RPMI8226 (cell line): Measurements from ENCODE around the gene ZFX.

Experiments
- DNase-seq: peaks from one replicate; pipeline ENCODE4 v3.0.0-alpha.2; 2015

Gene ZFX

DNA sequence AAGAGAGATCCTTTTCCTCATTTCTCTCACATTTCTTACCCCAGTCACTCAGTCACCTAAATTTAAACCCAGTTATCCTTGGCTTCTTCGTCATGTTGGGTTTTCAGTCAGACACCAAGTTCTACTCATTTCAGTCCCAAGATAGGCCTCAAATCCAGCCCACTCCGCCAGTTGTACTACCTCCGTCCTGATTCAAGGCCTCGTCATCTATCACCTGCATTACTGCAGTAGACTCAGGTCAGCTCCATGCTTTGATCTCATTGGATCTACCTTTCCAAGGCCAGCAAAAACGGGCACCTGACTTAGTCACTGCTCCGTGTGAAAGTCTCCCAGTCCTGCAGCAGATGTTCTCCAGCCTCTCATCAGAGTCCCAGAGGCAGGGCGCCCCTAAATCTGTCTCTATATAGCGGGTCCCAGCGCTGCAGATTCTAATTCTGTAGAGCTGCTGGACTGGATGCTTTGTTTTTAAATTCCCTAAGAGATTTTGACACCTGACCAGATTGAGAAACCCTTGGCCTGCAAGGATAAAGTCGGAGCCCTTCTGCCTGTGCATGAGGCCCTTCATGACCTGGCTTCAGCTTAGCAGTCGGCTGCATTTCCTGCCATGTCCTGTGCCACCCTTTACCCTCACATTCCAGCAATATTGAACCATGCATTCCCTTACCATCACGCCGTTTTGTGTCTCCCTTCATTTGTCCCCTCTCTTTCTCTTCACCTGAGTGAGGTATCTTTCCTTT is 53.7 kb downstream of the ZFX start:
- DNase-seq, result no peak

GRCh38 chrX:24204331-24204730 is 54.8 kb downstream of the ZFX start:
- DNase-seq, result no peak

- DNase-seq, result no peak
Measured at GRCh38 chrX:24204958-24205357, 55.4 kb downstream of the ZFX start.

GRCh38 chrX:24207826-24208225 is 58.3 kb downstream of the ZFX start:
- no peak for DNase-seq

DNA sequence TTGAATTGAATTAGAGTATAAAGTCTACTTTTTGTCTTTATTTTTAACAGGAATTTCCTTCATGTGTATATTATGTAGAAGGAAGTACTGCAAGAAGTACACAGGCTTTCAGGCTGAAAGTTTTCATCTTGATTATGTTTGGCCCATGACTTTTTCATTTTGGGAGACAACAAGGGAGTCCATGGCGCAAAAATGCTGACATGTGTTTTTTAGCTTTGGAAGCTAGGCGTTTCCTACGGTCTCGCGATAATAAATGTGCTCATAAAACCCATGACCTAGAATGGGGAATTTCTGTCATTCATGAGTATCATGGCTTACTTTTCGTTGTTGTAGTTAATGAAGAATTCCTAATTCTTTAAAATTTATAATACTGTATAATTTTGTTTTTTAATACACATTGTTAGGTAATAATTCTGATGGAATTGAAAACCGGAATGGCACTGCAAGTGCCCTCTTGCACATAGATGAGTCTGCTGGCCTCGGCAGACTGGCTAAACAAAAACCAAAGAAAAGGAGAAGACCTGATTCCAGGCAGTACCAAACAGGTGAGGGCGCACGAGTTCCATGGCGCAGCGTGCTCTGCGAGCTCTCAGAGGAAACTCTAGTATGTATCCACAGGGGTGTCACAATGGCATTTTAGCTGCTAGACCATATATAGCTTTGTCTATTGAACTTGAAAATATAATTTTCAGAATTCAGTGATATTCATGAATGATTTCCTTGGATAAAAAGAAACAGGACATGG is 59.1 kb downstream of the ZFX start:
- no peak for DNase-seq

GRCh38 chrX:24210190-24210589 is 60.7 kb downstream of the ZFX start:
- DNase-seq, result no peak

DNA sequence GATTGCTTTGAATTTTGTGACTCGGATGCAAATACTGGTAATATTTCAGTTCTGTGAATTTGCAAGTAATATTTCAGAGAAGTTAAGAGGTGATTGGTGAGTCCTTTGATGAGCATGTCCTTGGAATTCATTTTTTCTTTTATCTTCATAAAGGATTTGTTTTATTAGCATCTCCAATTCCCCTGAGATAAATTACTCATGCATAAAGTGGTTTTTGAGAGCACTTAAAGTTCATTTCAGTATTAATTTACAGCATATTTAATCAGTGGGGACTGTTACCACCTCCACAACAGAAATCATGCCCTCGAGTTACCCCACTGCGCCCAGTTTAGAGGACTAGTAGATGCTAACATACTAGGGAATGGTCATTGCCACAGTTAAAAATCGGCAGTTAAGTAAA is 65.0 kb downstream of the ZFX start:
- no peak for DNase-seq

- no peak for DNase-seq
Measured at GRCh38 chrX:24215272-24215671, 65.7 kb downstream of the ZFX start.

- no peak for DNase-seq
Measured at GRCh38 chrX:24216037-24216436, 66.5 kb downstream of the ZFX start.

DNA sequence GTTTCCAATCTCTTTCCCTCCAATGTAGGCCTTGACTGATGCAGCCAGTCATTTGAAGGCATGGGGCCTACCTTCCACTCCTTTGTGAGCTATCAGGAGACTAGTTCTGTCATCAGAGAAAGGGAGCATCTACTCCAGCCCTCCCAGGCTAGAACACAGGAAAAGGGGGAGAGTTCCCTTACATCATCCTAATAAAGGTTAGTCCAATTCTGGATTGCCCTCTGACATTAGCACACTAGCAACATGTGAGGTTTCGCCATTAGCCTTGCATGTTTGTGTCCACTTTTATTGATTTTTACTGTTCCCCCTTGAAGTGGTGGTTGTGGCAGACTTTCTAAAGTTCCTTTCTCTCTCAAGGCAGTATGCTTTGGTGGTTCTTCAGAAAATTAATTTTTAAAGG is 67.3 kb downstream of the ZFX start:
- DNase-seq, result no peak

- no peak for DNase-seq
Measured at GRCh38 chrX:24219320-24219719, 69.8 kb downstream of the ZFX start.

DNA sequence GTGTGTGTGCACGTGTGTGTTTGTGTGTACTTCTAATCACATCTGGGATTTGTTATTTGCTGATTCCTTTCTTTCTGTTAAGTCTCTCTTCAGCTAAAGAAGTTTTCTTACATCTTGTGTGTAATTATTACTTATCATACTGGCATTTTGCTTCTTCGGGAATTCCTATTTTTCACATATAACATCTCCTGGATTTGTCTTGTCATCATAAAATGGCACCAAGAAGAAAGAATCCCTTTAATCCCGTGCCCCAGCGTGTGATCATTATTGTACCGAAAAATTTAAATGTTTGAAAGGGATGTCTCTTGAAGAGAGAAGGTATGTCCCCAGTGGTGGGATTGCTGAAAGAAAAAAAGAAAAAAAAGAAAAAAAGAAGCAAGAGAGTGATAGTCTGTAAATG is 72.3 kb downstream of the ZFX start:
- DNase-seq, result no peak

GRCh38 chrX:24225265-24225664 is 75.7 kb downstream of the ZFX start:
- DNase-seq, result no peak

DNA sequence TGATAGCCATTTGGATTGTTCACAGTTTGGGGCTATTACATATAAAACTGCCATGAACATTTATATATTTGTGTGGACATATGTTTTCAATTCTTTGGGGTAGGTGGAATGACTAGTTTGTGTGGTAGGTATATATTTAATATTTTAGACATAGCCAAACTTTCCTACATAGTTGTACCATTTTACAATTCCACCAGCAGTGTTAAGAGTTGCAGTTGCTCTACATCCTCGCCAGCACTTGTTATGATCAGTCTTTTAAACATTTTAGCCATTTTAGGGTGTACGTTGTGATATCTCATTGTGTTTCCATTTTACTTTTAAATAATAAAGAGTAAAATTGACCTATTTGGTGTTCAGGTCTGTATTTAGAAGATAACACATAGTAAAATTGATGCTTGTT is 76.6 kb downstream of the ZFX start:
- DNase-seq, result no peak

DNA sequence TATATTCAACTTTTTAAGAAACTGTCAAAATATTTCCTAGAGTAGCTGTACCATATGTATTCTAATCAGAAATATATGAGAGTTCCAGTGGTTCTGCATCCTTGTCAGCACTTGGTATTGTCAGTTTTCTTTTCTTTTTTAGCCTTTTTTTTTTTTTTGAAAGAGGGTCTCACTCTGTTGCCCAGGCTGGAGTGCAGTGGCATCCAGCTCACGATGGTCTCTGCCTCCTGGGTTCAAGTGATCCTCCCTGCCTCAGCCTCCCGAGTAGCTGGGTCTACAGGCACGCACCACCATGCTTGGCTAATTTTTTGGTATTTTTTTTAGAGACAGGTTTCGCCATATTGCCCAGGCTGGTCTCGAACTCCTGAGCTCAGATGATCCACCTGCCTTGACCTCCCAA is 79.1 kb downstream of the ZFX start:
- DNase-seq, result no peak

GRCh38 chrX:24229400-24229879 is 79.9 kb downstream of the ZFX start:
- DNase-seq, result no peak

GRCh38 chrX:24229976-24230375 is 80.4 kb downstream of the ZFX start:
- DNase-seq, result no peak

- peak; percentile 3 for DNase-seq
Measured at GRCh38 chrX:24231131-24231540, 81.6 kb downstream of the ZFX start.

DNA sequence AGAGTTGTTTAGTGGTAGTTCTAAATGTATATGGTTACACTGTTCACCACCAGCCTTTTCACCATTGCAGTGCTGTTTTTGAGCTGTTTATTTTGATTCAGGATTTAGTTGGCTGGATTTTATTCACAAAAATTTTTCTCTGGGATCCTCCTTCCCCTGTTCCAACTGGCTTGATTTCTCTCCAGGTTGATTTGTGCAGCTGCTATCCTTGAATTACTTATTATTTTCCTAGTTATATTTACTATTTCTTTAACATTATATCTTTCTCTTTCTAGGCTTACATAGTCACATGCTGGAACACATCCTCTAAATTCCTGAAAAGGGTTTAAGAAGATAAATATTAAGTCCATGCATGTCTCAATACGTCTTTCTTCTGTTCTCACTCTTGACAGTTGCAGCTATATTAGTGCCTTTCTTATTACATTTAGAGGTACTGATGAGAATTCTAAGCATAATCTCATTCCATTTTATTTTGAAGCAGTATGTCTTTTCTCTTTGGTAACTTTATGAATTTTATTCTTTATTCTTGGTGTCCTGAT is 82.2 kb downstream of the ZFX start:
- DNase-seq, result no peak

GRCh38 chrX:24232796-24233195 is 83.3 kb downstream of the ZFX start:
- DNase-seq, result no peak

GRCh38 chrX:24235084-24235710 is 85.7 kb downstream of the ZFX start:
- peak; percentile 11 for DNase-seq

DNA sequence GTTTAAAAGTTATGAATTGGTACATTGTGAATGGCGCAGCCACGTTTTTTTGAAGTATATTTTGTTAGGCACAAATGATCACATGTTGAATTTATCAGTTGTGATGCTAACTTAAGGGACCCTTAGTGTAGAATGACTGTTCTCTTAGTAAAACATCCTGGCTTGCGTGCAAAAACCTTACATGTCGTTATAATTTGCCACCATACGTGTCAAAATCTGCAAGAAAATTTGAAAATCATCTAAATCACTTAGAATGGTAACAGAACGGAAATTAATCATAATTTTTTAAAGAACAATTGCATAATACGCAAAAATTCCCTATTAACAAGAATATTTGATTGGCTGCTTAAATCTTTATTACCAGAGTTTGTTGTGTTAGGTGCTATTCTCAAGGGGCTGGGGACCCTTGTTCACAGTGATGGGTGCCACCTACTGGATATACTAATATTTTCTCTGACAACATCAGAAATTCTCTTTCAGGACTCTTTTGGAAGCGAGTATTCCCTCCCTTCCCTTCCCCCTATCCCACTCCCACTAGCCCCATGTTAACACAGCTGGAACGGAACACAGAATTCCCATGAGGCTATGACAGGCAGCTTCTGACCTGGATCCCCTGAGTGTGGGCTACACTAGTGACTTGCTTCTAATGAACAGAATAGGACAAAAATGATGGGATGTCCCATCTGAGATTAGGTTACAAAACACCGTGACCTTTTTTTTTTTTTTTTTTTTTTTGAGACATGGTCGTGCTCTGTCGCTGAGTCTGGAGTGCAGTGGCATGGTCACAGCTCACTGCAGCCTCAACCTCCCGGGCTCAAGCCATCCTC is 92.5 kb downstream of the ZFX start:
- DNase-seq, result peak; percentile 6

GRCh38 chrX:24242649-24243175 is 93.2 kb downstream of the ZFX start:
- peak; percentile 65 for DNase-seq
